NCI-H128 (cell line): Measurements from ENCODE around the gene CCT5.

ENCODE experiments used
- DNase-seq: peaks from one replicate; lab custom pipeline; 2025; ENCODE audit not compliant: unreplicated experiment; lab: John Stamatoyannopoulos, UW

CCT5 gene

GRCh38 chr5:10249948-10250805, at the start of gene CCT5:
Gene CCT5, plus strand, starts transcription at chr5:10250280. Its CDS starts 61 bp downstream, at chr5:10250341.
- DNase-seq: peak; percentile 98

DNA sequence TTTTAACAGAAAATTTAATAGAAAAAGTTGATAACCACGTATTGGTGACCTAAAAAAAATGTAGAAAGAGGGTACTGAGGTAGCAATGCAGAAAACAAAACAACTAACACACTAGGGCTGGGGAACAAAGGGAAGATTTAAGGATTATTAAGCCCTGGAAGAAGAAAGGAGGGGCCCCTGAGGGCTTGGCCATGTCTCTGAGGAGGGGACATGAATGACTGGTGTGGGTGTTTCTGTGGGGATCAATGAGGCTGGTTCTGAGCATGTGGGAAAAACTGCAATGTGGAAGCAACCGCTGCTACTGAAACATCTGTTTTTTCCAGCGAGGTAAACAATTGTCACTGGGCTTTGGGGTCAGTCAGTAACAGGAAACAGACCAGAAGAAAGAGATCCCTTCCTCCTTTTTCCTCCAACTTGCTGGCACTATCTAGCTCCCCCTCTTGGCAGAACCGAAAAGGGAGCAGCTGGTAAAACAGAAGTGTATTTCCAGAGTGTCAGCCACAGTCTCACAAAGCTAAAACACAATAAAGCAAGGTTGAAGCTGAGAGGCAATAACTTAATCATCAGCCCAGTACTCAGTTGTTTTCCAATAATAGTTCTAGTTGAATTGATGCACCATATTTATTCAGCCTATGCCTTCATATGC, 48.7 kb upstream of the CCT5 start:
- no peak for DNase-seq

DNA sequence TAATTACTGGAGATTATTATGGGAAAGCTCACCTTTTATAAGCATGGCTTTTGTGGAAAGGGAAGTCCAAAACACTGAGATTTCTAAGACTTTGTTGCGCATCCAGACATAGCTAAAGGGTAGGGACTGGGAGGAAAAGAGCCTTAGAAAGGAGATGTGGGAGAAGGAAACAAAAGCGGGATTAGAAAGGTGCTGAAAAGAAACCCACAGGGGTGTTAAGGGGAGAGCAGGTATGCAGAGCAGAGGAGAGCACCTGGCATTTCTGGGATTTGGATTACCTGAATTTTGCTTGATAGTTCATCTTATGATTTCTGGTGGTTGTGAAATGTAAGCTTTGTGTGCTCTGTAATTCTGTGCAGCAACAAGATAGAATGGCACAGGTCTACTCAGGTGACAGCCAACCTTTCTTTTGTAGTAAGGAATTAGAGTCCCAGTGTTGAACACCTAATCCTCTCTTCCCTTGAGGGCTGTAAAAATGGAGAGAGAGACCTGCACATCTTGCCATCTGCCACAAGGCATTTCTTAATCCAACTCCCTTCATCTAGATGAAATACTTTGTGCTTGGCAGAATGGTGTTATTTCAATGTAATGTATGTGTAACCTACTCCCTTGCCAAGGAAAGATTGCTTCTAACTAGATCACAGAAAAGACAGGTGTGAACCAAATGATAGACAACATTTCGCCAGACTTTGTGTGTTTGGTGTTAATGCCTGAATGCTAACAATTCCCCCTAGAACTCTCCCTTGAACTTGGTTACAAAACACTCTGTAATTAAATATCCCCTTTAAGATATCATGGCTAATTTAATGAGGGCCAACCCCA, 47.8 kb upstream of the CCT5 start:
- DNase-seq: no peak

DNA sequence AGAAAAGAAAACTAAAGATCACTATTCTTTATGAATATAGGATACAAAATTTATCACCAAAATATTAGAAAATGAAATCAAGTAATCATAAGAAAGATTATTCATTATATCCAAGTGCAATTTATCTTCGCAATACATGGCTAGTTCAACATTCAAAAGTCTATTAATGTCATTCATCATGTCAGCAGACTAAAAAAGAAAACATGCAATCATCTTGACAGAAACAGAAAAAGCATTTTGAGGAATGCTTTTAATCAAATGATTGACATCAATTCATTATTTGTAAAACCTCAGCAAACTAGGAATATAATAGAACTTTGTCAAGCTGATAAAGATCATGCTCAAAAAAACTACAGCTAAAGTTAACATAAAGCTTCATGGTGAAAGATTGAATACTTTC, 41.1 kb upstream of the CCT5 start:
- DNase-seq: no peak

GRCh38 chr5:10213316-10213715, 36.8 kb upstream of the CCT5 start:
- peak; percentile 31 for DNase-seq

- DNase-seq: no peak
Observed at GRCh38 chr5:10214041-10214440, 36.0 kb upstream of the CCT5 start.

GRCh38 chr5:10215366-10215765, 34.7 kb upstream of the CCT5 start:
- DNase-seq: no peak

DNA sequence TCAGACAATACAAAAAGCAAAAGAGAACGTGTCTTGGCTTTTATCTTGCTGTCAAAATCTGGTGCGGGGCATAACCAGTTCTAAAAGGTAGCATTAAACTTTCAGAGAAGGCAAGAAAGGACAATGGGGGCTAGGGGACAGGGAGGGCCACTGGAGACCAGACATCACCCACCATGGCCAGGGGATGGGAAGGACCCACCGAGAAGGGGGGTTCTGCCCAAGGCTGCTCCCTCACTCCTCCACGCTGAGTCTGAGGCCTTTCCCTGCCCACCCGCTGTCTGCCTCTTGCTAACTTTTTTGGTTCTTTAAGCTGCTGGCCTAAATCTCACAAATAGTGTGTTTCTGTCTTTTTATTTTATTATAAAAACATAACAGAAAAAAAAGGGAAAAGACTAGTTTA, 34.0 kb upstream of the CCT5 start:
- DNase-seq: no peak

DNA sequence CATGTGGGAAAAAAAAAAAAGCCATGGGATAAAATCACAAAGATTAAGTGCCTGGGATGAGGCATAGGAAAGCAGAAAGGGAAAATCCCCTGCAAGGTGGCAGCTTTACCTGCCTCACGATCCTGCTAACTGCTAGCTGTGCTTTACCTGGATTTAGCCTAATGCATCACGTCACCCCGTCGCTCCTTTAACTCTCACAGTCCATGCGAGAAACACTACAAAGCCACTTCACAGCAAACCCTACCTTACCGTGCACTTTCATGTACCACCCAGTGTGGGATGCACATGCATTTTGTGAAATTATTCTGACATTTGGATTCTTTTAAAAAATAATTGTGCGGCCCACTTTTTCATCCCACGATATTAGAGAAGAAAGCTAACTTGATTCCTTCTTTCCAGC, 31.4 kb upstream of the CCT5 start:
- DNase-seq: no peak

GRCh38 chr5:10219068-10219467, 31.0 kb upstream of the CCT5 start:
- no peak for DNase-seq

DNA sequence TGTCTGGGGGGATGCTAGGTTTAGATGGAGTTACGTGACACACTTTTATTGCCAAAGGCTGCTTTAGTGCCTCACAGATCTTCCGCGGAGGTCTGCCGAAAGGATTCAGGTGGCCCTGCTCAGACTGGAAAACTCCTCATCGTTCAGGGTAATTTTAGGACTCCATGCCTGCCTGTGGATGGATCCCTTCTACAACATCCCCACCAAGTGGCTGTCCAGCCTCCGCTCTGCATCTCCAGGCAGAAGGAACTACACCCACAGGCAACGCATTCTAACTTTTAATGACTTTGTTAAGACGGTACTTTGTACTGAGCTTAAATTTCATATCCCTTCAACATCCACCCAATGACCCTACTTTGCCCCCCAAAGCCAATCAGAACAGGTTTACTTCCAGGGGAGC, 29.8 kb upstream of the CCT5 start:
- DNase-seq: no peak

- DNase-seq: no peak
Observed at GRCh38 chr5:10222326-10222725, 27.8 kb upstream of the CCT5 start.

- DNase-seq: no peak
Observed at GRCh38 chr5:10227379-10227778, 22.7 kb upstream of the CCT5 start.

DNA sequence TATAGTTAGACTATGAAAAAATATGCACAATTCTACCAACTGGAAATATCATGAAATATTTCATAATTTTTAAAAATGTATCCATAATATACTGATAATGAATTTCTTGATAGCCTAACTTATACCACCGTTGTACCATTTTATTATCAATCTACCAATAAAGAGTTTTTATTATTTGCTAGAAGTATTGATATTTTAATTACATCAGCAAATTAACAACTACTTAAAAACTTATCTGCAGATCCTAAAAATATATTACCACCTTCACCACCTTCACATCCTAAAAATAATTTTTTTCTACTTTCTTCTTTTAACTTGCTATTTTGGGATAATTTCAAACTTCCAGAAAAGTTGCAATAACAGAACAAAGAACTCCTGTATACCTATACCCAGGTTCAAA, 21.8 kb upstream of the CCT5 start:
- no peak for DNase-seq

- DNase-seq: no peak
Observed at GRCh38 chr5:10229306-10230048, 20.6 kb upstream of the CCT5 start.

DNA sequence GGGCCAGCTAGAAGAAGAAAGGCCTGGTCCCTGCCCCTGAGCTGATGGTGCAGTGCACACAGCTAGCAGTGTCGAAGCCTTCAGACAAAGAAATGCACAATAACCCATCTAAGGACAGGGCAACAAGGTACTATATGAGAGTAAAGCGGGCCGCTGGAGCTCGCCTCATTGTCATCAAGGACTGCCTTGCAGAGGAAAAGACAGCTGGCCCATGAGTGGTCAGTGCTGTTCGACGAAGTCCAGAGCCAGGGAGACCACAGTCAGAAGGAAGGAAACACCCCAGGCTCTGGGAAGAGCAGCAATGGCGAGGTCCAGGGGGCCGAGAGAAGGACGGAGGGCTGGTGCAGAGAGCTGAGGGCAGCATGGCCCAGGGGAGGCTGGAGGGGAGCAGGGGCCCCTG, 17.7 kb upstream of the CCT5 start:
- no peak for DNase-seq

- DNase-seq: no peak
Observed at GRCh38 chr5:10233011-10233410, 17.1 kb upstream of the CCT5 start.

DNA sequence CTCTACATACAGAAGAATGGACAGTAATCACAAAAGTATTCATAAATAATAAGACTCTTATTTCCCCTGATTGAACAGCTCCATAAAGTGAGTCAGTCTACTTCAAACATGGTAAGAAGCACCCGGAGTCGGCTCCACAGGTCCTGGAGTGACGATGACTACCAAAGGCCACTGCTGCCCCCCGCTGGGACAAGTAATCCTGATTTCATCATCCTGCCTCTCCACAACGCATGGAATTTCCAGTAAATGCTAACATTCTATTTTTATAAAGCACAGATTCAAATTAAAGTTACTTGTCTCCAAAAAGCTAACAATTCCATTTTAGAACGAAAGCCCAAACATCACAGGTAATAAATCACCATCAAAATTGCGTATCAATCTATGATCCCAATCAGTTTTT, 16.6 kb upstream of the CCT5 start:
- no peak for DNase-seq

DNA sequence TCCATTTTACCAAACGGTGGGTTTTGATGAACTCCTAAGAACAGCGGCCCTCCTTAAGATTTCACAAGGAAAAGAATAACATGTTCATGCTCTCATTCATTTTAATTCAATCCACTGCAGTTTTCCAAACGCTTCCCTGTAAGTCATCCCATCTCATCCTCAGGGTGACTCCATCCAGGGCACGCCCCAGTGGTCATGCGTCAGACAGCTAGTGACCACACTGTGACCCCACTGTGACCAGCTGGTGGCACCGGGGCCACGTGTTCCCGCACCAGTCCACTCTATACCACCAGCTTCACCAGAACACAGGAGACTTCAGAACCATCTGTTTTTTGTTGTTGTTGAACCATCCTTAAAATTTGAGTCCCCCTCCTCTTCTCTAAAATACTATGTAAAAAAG, 14.7 kb upstream of the CCT5 start:
- no peak for DNase-seq

GRCh38 chr5:10243660-10244240, 6.3 kb upstream of the CCT5 start:
- DNase-seq: no peak
